Endometrium (tissue), 2 donors: Measurements from ENCODE around the gene MPZL2.

ENCODE experiments used
- FAIRE-seq: peaks from 2 replicates; lab custom pipeline; 2012; peaks lifted over from hg19 to GRCh38; lab: Jason Lieb, UNC
- donor health status: control.
- donor health status: control.

MPZL2 gene

GRCh38 chr11:118240999-118241763 is 22.9 kb downstream of the MPZL2 start:
- no peak for FAIRE-seq

DNA sequence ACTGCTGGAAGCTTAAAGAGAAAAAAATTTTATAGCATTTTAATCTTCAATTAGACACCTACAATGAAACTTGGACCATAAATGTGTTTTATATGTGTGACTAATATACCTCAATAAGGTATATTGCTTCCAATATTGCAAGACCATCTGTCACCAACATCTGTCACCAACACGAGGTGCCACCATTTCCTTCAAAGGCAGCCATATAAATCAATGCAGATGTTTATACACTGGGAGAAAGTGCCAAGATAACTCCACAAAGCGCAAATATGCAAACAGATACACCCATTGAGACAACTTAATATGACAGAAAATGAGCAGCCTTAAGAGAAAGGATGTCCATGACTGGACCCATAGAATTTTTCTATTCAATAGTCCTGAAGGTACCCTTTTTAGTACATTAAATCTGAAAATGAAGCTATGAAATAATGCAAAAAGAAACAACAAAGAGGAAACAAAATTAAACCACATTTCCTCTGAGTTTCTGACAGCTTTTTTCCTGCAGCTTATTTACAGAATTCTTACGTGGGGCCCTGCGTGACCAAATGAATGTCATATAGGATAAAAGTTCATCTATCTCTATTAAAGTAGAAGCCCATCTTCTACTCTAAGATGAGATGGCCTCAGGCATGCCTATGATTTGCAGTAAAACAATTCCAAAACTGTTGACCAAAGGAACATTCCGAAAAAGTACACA is 24.4 kb downstream of the MPZL2 start:
- FAIRE-seq = no peak

DNA sequence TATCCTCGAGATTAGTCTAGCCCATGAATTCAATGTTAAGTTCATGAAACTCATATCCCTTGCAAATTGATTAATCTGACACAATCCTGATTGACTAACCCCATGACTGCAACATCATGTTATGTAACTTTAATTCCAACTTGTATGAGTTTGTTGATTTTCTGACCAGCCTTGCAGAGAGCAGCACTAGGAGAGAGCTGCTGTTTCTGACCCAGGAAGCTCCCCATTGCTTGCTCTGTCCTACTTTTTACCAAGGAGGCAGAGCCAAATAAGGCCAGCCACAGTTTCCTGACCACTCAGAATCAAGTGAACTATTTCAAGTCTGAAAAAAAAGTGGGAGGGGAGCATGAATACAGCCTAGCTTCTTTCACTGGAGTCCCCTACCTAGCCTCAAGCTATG is 25.2 kb downstream of the MPZL2 start:
- no peak for FAIRE-seq

DNA sequence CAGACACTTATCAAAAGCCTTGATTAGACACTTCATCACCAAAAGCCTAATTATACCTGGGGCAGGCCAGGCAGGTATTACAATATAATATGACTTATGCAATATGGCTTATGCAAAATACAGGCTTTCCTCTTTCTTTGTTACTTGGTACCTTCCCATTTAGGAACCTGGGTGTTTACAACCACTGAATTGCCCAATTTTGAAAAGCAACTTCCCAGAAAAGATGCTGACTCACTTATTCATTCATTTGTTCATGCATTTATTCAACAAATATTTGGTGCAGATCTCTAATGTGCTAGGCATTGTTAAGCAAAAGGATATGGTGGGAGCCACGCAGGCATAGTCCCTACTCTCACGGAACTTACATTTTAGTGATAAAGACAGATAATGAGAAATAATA is 25.7 kb downstream of the MPZL2 start:
- FAIRE-seq = no peak

- no peak for FAIRE-seq
These were observed 27.9 kb downstream of the MPZL2 start for GRCh38 chr11:118236170-118236569.

DNA sequence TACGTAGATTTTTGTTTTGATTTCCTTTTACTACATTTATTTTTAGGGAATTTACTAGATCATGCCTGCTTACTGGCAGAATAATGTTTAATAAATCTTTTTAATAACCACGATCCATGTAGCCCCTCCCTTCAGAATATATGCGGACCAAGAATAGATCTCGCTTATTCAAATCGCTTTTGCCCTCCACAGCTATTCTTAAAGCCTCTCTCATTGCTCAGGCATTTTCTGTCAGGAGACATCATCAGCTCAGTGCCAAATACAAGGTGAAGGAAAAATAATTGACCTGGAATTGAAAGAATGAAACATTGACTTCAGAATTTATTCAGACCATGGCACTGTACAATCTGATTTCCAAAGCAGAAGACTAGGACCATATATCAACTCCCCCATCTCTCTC is 29.3 kb downstream of the MPZL2 start:
- no peak for FAIRE-seq

GRCh38 chr11:118233850-118234249 is 30.2 kb downstream of the MPZL2 start:
- FAIRE-seq = no peak

DNA sequence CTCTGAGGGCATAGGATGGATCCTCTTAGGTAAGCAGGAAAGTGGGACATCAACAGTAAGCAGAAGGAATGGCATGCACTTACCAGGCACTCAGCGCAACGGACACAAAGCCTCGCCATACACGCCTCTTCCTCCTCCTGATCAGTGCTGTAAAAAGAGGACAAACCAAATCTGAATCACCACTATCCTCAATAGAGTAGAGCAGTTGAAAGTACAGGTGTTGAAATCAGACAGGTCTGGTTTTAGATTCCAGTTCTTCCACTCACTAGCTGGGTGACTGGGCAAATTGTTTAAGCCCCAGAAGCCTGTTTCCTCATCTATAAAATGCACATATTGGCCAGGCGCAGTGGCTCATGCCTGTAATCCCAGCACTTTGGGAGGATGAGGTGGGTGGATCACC is 30.7 kb downstream of the MPZL2 start:
- FAIRE-seq = no peak

GRCh38 chr11:118232659-118233058 is 31.4 kb downstream of the MPZL2 start:
- no peak for FAIRE-seq

- FAIRE-seq = no peak
These were observed 32.6 kb downstream of the MPZL2 start for GRCh38 chr11:118231461-118231860.

DNA sequence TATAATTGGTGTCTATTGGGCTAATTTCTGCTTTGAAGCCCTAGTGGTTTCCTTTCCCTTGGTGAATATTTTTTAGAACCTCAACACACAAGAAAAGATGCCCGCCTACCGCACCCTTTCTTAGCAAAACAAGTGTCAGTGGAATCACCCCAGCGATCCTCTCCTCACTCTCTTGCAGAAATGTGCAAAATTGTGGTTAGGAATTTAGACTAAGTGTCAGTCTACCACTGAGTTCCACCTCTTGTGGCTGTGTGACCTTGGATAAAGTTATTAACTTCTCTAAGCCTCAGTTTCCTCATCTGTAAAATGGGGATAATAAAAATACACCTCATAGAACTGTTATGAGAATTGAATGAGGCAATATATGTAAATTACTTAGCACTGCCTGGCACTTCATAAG is 34.0 kb downstream of the MPZL2 start:
- no peak for FAIRE-seq

DNA sequence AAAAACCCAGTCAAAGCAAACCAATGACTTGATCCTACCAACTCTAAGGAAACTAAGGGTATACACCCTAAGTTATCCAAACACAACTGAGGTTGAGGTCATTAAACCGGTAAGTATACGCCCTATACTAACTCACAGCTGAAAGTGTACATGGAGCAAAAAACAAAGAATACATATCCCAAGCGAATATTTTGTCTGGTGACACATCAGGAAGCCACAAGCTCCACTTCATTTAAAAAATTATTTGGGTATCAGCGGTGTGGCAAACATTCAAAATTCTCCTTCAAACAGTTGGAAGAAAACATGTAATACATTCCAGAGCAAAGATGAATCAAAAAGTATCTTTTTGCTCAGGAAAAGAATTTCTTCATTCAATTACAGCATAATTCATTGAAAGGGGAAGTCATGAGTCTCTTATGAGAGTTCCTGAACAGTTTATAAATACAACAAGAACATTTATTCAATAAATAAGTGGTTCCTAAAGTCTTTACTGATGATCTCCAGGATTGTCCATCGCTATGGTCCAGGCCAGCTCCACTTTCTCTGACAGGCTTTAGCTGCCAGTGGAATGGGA is 34.7 kb downstream of the MPZL2 start:
- no peak for FAIRE-seq

- FAIRE-seq = no peak
These were observed 36.0 kb downstream of the MPZL2 start for GRCh38 chr11:118227865-118228785.

- FAIRE-seq = no peak
These were observed 37.3 kb downstream of the MPZL2 start for GRCh38 chr11:118226781-118227180.

GRCh38 chr11:118226296-118226695 is 37.8 kb downstream of the MPZL2 start:
- FAIRE-seq = no peak

- no peak for FAIRE-seq
These were observed 39.4 kb downstream of the MPZL2 start, which contains the start of gene JAML for GRCh38 chr11:118224511-118225188. Gene JAML (minus strand): TSS chr11:118225011. CDS start chr11:118214866, 10,145 bp downstream.

GRCh38 chr11:118223992-118224391 is 40.1 kb downstream of the MPZL2 start:
- no peak for FAIRE-seq

DNA sequence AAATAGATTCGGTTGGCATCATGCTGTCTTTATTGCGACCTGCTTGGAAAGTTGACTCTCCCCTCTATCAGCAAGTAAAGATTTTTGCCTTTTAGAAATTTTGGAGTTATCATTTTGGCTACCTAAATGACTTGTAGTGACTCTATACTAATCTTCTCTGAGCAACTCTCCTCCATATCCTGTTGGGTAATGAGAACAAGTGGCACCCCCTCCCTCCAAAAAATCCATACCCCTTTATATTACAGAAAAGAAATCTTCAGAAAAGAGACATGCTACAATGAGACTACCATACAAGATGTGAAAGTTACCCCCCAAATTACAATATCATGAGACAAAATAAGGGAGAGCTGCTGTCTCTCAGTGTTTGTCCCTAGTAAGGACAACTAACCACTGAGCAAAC is 40.5 kb downstream of the MPZL2 start:
- no peak for FAIRE-seq

GRCh38 chr11:118222437-118222836 is 41.7 kb downstream of the MPZL2 start:
- FAIRE-seq = no peak

GRCh38 chr11:118221419-118221818 is 42.7 kb downstream of the MPZL2 start:
- FAIRE-seq = no peak

DNA sequence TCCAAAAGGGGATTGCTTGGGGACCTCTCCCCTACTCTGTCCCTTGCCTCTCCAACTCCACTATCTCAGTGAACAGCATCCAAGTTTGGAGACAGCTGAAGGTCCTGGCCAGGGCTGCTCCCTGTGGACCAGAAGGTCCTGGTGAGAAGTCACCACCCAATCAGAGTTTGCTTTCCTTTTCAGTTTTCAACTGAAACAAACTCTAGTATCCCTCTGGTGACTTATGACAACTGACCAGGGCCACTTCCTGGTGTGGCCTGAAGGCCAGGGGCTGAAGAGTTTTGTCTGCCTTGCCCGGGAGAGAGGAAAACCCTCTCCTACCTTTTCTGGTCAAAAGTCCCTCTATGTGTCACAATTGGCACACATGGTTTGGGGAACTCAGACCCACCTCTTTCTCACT is 44.4 kb downstream of the MPZL2 start:
- no peak for FAIRE-seq

- FAIRE-seq = no peak
These were observed 44.9 kb downstream of the MPZL2 start for GRCh38 chr11:118219244-118219643.
